ENCODE results near the gene JAZF1.

The JAZF1 gene

GRCh38 chr7:28165261-28165660, 15.3 kb downstream of the JAZF1 start:
- H3K23ac ChIP-seq (ENCODE audit: low read depth, low read length, poor library complexity) = no peak overlapping the region
- no peak overlapping the region for H4K8ac ChIP-seq (ENCODE audit: low read depth, low read length)
- no peak overlapping the region for H2AFZ ChIP-seq (ENCODE audit: low read length)
- H3K4me3 ChIP-seq (ENCODE audit: low read length in 2 of 2) = no peak overlapping the region
- H3K4ac ChIP-seq (ENCODE audit: low read length) = no peak overlapping the region
- H2BK12ac ChIP-seq (ENCODE audit: low read length) = no peak overlapping the region
- no peak overlapping the region for H3K4me2 ChIP-seq (ENCODE audit: insufficient read depth, low read length, poor library complexity, severe bottlenecking)
- no peak overlapping the region for H2BK15ac ChIP-seq (ENCODE audit: low read length)
- no peaks in the 10 kb centered on the region for H3K9me3 ChIP-seq (replicated peaks in 1 of 2; ENCODE audit: control insufficient read depth in 2 of 2, insufficient read depth in 1 of 2, low read depth in 1 of 2, low read length in 2 of 2)
- H3K79me1 ChIP-seq (ENCODE audit: low read depth, low read length) = no peaks in the 10 kb centered on the region
- WGBS, 2 donors (ENCODE audit: extremely low coverage in 2 of 2, insufficient read length in 2 of 2, insufficient replicate concordance in 1 of 2) = no CpG with 5 or more reads among the region's 2 CpGs
- no peaks in the 10 kb centered on the region for H3K36me3 ChIP-seq (replicated peaks in 1 of 2; ENCODE audit: control insufficient read depth in 2 of 2, insufficient read depth in 2 of 2, low read length in 2 of 2)
- H3K27me3 ChIP-seq (ENCODE audit: control insufficient read depth in 3 of 3, insufficient read depth in 3 of 3, low read depth in 1 of 3, low read length in 3 of 3) = no peaks in the 10 kb centered on the region
- no peak overlapping the region for H2BK5ac ChIP-seq (ENCODE audit: low read length)
- no peak overlapping the region for H2AK5ac ChIP-seq (ENCODE audit: low read depth, low read length)
- H3K9ac ChIP-seq (ENCODE audit: low read depth, low read length, poor library complexity) = no peak overlapping the region
- no peak overlapping the region for H2BK120ac ChIP-seq (ENCODE audit: low read depth, low read length)
- H3K4me1 ChIP-seq (ENCODE audit: control insufficient read depth in 2 of 2, insufficient read depth in 1 of 2, low read depth in 1 of 2, low read length in 2 of 2) = peaks cover 0 to 4% of the 10 kb centered on the region in 2 donors
- no peak overlapping the region for H3K27ac ChIP-seq (replicated peaks; ENCODE audit: low read length)
- no peak overlapping the region for H3K18ac ChIP-seq (ENCODE audit: low read length)
- no peak for DNase-seq (ENCODE audit: low spot score)
- no peak overlapping the region for H3K14ac ChIP-seq (ENCODE audit: low read length)
- H4K91ac ChIP-seq (ENCODE audit: low read depth, low read length, poor library complexity) = no peak overlapping the region

GRCh38 chr7:28163949-28164348, 16.6 kb downstream of the JAZF1 start:
- DNase-seq (ENCODE audit: low spot score) = no peak
- no peak overlapping the region for H3K27ac ChIP-seq (replicated peaks; ENCODE audit: low read length)

DNA sequence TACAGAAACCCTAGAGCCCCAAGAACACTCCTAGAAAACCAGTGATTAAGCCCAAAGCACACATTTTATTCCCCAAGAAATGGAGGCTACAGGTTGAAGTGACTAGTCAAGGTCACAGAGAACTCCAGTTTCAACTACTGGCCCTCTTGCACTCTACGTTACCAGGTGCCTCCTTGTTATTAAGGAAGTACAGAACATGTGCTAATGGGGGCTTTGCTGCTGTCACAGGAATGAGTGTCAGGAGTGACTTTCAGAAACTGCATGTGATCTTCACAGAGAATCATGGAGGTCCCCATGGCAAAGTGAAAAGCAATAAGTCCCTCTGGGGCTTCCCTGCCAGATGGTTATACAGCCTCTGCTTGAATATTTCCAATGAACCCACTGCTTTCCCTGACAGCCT, 19.3 kb downstream of the JAZF1 start:
- no peak overlapping the region for H2BK12ac ChIP-seq (ENCODE audit: low read length)
- H2BK15ac ChIP-seq (ENCODE audit: low read length) = no peak overlapping the region
- WGBS, 2 donors (ENCODE audit: extremely low coverage in 2 of 2, insufficient read length in 2 of 2, insufficient replicate concordance in 1 of 2) = no CpG with 5 or more reads among the region's 1 CpG
- H3K14ac ChIP-seq (ENCODE audit: low read length) = no peak overlapping the region
- DNase-seq (ENCODE audit: low spot score) = no peak
- H2AK5ac ChIP-seq (ENCODE audit: low read depth, low read length) = no peak overlapping the region
- H4K8ac ChIP-seq (ENCODE audit: low read depth, low read length) = no peak overlapping the region
- no peak overlapping the region for H4K91ac ChIP-seq (ENCODE audit: low read depth, low read length, poor library complexity)
- H3K9ac ChIP-seq (ENCODE audit: low read depth, low read length, poor library complexity) = no peak overlapping the region
- no peak overlapping the region for H2BK5ac ChIP-seq (ENCODE audit: low read length)
- H3K36me3 ChIP-seq (replicated peaks in 1 of 2; ENCODE audit: control insufficient read depth in 2 of 2, insufficient read depth in 2 of 2, low read length in 2 of 2) = no peaks in the 10 kb centered on the region
- no peak overlapping the region for H2BK120ac ChIP-seq (ENCODE audit: low read depth, low read length)
- H3K23ac ChIP-seq (ENCODE audit: low read depth, low read length, poor library complexity) = no peak overlapping the region
- no peak overlapping the region for H3K4me3 ChIP-seq (ENCODE audit: low read length in 2 of 2)
- no peak overlapping the region for H3K4ac ChIP-seq (ENCODE audit: low read length)
- no peaks in the 10 kb centered on the region for H3K9me3 ChIP-seq (replicated peaks in 1 of 2; ENCODE audit: control insufficient read depth in 2 of 2, insufficient read depth in 1 of 2, low read depth in 1 of 2, low read length in 2 of 2)
- H3K27ac ChIP-seq (replicated peaks; ENCODE audit: low read length) = no peak overlapping the region
- H3K4me2 ChIP-seq (ENCODE audit: insufficient read depth, low read length, poor library complexity, severe bottlenecking) = no peak overlapping the region
- H3K79me1 ChIP-seq (ENCODE audit: low read depth, low read length) = no peaks in the 10 kb centered on the region
- no peak overlapping the region for H2AFZ ChIP-seq (ENCODE audit: low read length)
- H3K18ac ChIP-seq (ENCODE audit: low read length) = no peak overlapping the region
- H3K27me3 ChIP-seq (ENCODE audit: control insufficient read depth in 3 of 3, insufficient read depth in 3 of 3, low read depth in 1 of 3, low read length in 3 of 3) = no peaks in the 10 kb centered on the region
- H3K4me1 ChIP-seq (ENCODE audit: control insufficient read depth in 2 of 2, insufficient read depth in 1 of 2, low read depth in 1 of 2, low read length in 2 of 2) = peaks cover 0 to 4% of the 10 kb centered on the region in 2 donors

More at GRCh38 chr7:28163949-28164348, 16.6 kb downstream of the JAZF1 start:
- Histone ChIP-seq H4K8ac (ENCODE audit: low read depth, low read length) (no peak overlapping the region), H2BK15ac (ENCODE audit: low read length) (no peak overlapping the region), H3K4me2 (ENCODE audit: insufficient read depth, low read length, poor library complexity, severe bottlenecking) (no peak overlapping the region), H3K27me3 (ENCODE audit: control insufficient read depth in 3 of 3, insufficient read depth in 3 of 3, low read depth in 1 of 3, low read length in 3 of 3) (no peaks in the 10 kb centered on the region), H3K4me3 (ENCODE audit: low read length in 2 of 2) (no peak overlapping the region), H3K79me1 (ENCODE audit: low read depth, low read length) (no peaks in the 10 kb centered on the region), H3K9me3 (replicated peaks in 1 of 2; ENCODE audit: control insufficient read depth in 2 of 2, insufficient read depth in 1 of 2, low read depth in 1 of 2, low read length in 2 of 2) (no peaks in the 10 kb centered on the region), H3K14ac (ENCODE audit: low read length) (no peak overlapping the region), H3K36me3 (replicated peaks in 1 of 2; ENCODE audit: control insufficient read depth in 2 of 2, insufficient read depth in 2 of 2, low read length in 2 of 2) (no peaks in the 10 kb centered on the region), H2AFZ (ENCODE audit: low read length) (no peak overlapping the region), H3K4me1 (ENCODE audit: control insufficient read depth in 2 of 2, insufficient read depth in 1 of 2, low read depth in 1 of 2, low read length in 2 of 2) (peaks cover 0 to 4% of the 10 kb centered on the region in 2 donors), H3K4ac (ENCODE audit: low read length) (no peak overlapping the region), H3K23ac (ENCODE audit: low read depth, low read length, poor library complexity) (no peak overlapping the region), H4K91ac (ENCODE audit: low read depth, low read length, poor library complexity) (no peak overlapping the region), H3K18ac (ENCODE audit: low read length) (no peak overlapping the region), H2BK120ac (ENCODE audit: low read depth, low read length) (no peak overlapping the region), H2AK5ac (ENCODE audit: low read depth, low read length) (no peak overlapping the region), H3K9ac (ENCODE audit: low read depth, low read length, poor library complexity) (no peak overlapping the region), H2BK5ac (ENCODE audit: low read length) (no peak overlapping the region), H2BK12ac (ENCODE audit: low read length) (no peak overlapping the region)

DNA sequence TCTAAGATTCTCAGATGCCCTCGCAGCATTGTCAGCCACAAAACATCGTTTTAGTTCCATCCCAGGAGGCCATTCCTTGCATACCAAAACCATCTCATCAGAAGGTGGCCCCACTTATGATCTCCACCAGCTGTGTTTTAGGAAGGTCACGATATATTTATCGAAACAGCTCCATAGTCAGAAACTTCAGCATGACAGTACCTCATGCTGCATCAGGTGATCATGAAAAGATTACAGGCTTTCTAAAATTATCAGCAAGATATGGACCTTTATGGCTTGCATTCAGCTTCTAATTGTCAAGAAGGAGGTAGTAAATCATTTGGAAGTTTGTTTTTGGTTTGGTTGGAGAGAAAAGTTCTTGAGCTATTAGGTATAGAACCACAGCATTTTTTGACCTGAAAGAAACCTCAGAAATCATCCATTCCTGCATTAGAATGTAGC, 20.0 kb downstream of the JAZF1 start:
- Histone ChIP-seq H3K9ac (ENCODE audit: low read depth, low read length, poor library complexity) (no peak overlapping the region), H3K27me3 (ENCODE audit: control insufficient read depth in 3 of 3, insufficient read depth in 3 of 3, low read depth in 1 of 3, low read length in 3 of 3) (no peaks in the 10 kb centered on the region), H3K4me3 (ENCODE audit: low read length in 2 of 2) (no peak overlapping the region), H2AFZ (ENCODE audit: low read length) (no peak overlapping the region), H2AK5ac (ENCODE audit: low read depth, low read length) (no peak overlapping the region), H3K4ac (ENCODE audit: low read length) (no peak overlapping the region), H3K36me3 (replicated peaks in 1 of 2; ENCODE audit: control insufficient read depth in 2 of 2, insufficient read depth in 2 of 2, low read length in 2 of 2) (no peaks in the 10 kb centered on the region), H2BK120ac (ENCODE audit: low read depth, low read length) (no peak overlapping the region), H3K18ac (ENCODE audit: low read length) (no peak overlapping the region), H3K9me3 (replicated peaks in 1 of 2; ENCODE audit: control insufficient read depth in 2 of 2, insufficient read depth in 1 of 2, low read depth in 1 of 2, low read length in 2 of 2) (no peaks in the 10 kb centered on the region), H4K91ac (ENCODE audit: low read depth, low read length, poor library complexity) (no peak overlapping the region), H4K8ac (ENCODE audit: low read depth, low read length) (no peak overlapping the region), H2BK15ac (ENCODE audit: low read length) (no peak overlapping the region), H2BK5ac (ENCODE audit: low read length) (no peak overlapping the region), H3K27ac (replicated peaks; ENCODE audit: low read length) (no peak overlapping the region), H3K79me1 (ENCODE audit: low read depth, low read length) (no peaks in the 10 kb centered on the region), H3K4me2 (ENCODE audit: insufficient read depth, low read length, poor library complexity, severe bottlenecking) (no peak overlapping the region), H3K14ac (ENCODE audit: low read length) (no peak overlapping the region), H3K23ac (ENCODE audit: low read depth, low read length, poor library complexity) (no peak overlapping the region), H2BK12ac (ENCODE audit: low read length) (no peak overlapping the region), H3K4me1 (ENCODE audit: control insufficient read depth in 2 of 2, insufficient read depth in 1 of 2, low read depth in 1 of 2, low read length in 2 of 2) (peaks cover 0 to 3% of the 10 kb centered on the region in 2 donors)
- DNase-seq (ENCODE audit: low spot score) = no peak
- WGBS, 2 donors (ENCODE audit: extremely low coverage in 2 of 2, insufficient read length in 2 of 2, insufficient replicate concordance in 1 of 2) = no CpG with 5 or more reads among the region's 4 CpGs
